CMK (cell line): Measurements from ENCODE around the gene RBM24.

Experiments
- DNase-seq: peaks from one replicate; pipeline ENCODE4 v3.0.0-alpha.2; 2010; ENCODE audit warnings: low read depth

The RBM24 gene

DNA sequence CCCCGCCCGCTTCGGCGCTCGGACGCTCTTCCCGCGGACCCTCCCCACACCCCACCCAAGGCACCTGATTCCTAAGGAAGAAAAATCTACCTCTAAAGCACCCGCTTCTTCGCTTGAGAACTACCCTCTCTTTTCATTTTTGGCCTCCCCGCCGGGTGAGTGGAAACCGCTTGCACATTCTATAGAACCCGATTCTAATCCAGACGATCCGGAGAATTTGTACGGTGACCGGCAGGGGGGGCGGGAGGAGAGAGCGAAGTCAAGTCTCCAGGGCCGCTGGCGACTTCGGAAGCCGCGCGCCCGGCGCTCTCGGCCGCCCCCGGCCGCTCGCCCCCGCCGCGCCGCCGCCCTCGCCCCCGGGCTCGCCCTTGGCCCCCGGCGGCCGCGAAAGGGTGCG lies at the start of gene RBM24:
TSS of gene RBM24 (plus strand) at position 262 of the 397 bp plus-strand sequence. CDS start 221 bp downstream, outside the sequence.
- no peak for DNase-seq

DNA sequence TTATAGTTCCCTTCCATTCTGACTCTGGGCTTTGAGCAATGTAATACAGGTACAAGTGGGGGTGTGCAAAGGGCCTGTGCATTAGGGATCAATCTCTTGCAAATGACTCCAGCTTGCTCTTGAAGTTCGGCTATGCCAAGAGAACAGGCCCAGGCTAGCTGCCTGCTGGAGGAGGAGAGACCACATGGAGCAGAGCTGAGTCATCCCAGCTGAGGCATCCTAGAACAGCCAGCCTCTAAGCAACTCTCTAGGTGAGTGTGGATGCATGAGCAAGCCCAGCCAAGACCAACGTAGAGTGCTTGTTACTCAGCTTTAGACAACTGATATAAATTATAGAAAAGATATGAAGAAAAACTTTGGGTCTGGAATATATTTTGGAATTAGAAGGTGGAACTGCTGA lies 47.6 kb upstream of the RBM24 start:
- no peak for DNase-seq

- no peak for DNase-seq
Measured at GRCh38 chr6:17237246-17237645, 43.9 kb upstream of the RBM24 start.

DNA sequence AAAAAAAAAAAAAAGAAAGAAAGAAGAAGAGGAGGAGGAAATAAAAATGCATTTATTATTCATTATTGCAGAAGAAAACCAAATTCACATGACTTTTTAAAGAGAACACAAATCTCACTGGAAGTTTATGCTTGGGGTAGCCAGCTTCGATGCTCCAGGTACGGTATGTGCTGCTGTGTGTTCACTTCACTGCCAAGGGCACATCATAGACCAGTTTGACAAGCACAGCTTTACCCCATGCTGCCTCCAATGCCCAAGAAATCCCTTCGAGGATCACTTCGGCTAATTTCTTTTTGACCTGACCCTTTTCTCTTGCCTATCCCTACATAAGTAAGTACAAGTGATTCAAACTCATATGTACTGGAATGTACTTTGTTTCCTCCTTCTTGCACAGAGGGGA lies 41.9 kb upstream of the RBM24 start:
- no peak for DNase-seq

- DNase-seq = no peak
Measured at GRCh38 chr6:17240803-17241500, 40.2 kb upstream of the RBM24 start.

DNA sequence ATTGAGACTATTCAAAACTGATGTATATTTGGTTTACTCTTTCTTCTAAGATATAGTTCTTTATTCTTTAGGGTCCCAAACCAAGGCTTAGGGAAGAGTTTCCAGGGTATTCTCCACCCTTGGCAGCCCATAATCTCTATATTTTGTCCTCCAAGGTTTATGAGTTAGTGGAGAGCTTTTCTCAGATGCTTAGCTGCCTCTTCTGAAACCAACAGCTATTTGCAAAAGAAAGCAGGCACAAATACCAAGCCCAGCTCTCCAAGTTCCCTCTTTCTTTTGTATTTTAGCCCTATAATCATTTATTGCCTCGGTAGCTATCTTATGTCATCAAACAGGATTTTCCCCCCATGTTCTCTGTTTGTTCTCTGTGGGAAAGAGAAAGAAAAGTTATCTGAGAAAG lies 39.1 kb upstream of the RBM24 start:
- DNase-seq = no peak

DNA sequence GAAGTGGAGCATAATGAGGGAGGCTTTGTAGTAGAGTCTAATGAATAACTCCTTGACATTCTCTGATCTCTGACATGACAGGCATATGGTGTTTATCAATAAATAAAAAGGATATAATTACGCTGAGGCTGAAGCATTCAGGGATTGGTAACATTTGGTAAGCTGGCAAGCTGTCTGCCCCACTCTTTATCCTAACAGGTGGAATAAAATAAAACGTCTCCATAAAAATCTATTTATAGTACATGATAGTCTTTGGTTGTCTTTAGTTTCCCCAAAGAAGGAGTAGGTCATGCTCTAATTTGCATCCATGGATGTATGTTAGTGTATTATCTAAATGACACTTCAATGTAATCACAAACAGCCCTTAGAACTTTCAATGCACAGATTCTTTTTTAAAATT lies 30.9 kb upstream of the RBM24 start:
- no peak for DNase-seq

DNA sequence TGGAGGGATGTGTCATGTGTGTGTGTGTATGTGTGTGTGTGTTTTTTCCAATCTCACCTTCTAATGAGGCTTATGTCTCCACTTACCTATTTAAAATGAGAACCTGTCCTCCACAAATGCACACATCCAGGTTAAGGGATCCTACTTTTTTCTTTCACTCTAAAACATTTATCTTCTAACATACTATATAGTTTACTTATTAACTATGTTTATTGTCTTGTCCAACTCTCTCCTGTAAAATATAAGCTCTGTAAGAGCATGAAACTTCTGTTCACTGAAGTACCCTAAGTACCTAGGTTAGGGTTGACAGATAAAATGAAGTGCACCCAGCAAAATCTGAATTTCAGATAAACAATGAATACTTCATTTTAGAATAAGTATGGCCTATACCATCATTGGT lies 29.2 kb upstream of the RBM24 start:
- no peak for DNase-seq

GRCh38 chr6:17258749-17259148 lies 22.4 kb upstream of the RBM24 start:
- no peak for DNase-seq

DNA sequence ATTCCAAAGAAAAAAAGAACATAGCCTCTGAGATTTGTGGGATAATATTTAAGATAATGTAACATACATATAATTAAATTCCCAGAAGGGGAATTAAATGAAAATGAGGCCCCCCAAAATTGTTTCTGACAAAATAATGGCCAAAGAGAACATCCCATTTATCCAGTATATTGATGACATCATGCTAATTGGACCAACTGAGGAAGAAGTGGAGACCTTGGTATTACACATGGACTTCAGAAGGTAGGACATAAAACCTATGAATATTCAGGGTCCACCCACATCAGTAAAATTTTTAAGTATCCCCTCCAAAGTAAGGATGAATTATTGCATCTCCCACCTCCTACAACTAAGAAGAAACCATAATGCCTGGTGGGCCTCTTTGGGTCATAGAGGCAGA lies 15.6 kb upstream of the RBM24 start:
- DNase-seq = no peak

DNA sequence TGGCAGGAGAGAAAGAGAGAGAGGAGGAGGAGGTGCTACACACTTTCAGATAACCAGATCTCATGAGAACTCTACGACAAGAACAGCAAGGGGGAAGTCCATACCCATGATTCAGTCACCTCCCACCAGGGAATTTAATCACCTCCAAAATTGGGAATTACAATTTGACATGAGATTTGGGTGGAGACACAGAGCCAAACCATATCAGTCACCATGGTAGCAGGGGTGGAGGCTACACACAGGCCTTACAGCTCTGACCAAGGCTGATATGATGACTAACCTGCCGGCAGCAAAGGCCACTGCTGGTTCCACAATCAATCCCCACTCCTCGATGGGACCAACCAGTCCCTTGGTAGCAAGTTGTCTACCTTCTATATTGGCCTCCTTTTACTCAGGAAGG lies 13.6 kb upstream of the RBM24 start:
- DNase-seq = no peak

DNA sequence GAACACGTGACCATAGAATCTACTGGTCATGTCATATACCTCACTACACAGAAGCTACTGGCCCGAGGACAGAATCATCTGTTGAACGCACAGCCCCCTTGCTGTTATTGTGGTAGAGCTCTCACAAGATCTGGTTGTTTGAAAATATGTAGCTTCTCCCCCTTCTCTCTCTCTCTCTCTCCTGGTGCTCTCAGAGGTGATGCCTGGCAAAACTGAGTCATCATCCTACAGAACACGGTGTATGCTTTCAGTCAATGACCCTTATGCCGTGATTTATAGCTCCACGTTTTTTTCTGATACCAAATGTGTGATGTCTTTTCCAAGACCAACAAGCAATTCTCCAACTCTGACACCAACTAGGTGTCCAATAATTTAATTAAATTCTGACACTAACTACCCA lies 13.0 kb upstream of the RBM24 start:
- DNase-seq = no peak

- no peak for DNase-seq
Measured at GRCh38 chr6:17269840-17270239, 11.3 kb upstream of the RBM24 start.

GRCh38 chr6:17271628-17272027 lies 9.5 kb upstream of the RBM24 start:
- no peak for DNase-seq

DNA sequence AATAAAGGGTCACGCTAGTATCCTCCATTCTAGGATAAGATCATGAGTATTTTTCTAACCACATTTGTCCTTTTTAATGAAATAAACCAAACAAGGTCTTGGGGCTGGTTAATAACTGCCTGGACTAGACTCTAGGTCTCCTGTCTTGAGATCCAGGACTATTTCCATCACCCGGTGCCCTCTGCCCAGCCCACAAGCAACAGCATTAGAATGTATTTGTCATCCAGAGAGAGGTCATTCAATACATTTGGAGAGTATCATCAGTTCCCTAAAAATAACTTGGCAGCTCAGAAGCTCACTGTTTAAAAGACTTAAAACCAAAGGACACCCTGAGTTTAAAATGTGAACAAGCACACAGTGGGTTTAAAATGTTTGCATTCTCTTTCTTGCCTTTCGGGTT lies 4.4 kb upstream of the RBM24 start:
- no peak for DNase-seq

DNA sequence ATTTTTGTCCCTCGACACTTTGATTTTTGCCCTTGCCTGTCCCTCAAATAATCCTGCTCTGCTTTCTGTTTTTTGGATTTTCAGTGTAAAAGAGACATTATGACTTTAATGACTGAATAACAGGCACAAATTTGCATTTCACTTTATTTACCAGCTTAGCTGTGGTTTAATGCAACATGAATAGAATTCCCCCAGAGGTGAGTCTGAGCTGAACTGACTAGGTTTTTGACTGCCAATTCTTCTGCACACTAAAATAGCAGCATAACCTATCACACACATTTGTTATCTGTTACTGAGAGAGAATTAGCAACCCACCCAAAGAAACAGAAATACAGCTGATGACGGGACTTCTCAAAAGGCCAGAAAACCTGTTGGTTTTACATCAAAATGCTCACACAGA lies 3.9 kb upstream of the RBM24 start:
- DNase-seq = no peak

- DNase-seq = no peak
Measured at GRCh38 chr6:17278289-17279063, 2.7 kb upstream of the RBM24 start.

- DNase-seq = no peak
Measured at GRCh38 chr6:17280138-17280537, 1.0 kb upstream of the RBM24 start.

DNA sequence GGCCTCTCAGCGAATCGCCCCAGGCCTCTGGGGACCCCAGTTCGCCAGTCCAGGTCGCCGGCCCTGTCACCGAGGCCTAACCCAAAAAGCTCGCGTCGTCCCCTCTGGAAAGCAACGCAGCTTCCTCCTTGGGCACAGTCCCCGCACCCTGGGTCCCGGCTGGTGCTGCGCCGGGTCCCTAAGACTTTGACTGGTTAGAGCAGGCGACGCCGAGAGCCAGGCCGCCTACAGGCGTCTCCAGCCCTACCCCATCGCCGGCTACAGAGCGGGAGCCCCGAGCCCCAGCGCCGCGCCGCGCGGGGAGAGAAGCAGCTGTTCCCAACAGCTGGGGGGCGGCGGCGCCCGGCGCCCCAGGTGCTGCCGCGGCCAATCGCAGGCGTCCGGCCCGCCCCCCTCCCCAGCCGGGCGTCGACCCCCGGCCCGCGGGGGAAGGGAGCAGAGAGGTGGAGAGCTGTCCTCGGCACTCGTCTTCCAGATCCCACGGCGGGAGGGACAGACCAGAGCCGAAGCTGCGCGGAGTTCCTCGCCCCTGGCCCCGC lies 540 bp upstream of the RBM24 start:
- no peak for DNase-seq

- DNase-seq = no peak
Measured at GRCh38 chr6:17281497-17282481, 628 bp downstream of the RBM24 start.

GRCh38 chr6:17283074-17283473 lies 1.9 kb downstream of the RBM24 start:
- no peak for DNase-seq

DNA sequence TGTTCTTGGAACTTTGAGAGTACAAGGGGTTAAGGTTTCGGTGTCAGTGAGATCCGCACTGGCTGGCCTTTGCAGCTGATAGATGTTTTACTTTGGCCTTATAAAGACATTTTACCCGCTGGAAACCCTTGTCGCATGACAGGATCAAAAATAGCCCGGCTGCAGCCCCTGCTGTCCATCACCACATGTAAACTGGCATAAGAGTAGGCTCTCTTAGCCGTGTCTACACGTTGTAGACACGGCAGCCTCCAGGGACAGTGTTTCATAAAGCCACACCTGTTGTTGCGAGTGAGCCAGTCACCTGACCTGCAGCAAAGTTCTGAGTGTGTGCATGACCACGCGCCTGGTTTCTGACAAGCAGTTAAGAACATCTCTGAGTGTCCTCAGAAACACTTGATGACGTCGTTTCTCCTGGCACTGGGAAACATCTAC lies 8.5 kb downstream of the RBM24 start:
- DNase-seq = no peak
